Inflammatory macrophage (primary cell): ENCODE measurements around the gene FRYL.
A peak's percentile ranks its signal among the peaks of the same experiment; 100 is the strongest.

Experiments
- DNase-seq, 2 donors: peaks; one replicate each; pipeline ENCODE4 v3.0.0-alpha.2; 2020 to 2022

The FRYL gene

GRCh38 chr4:48602763-48603162, 177.3 kb downstream of the FRYL start:
- no peak for DNase-seq

GRCh38 chr4:48602222-48602621, 177.9 kb downstream of the FRYL start:
- no peak for DNase-seq

GRCh38 chr4:48596336-48596735, 183.7 kb downstream of the FRYL start:
- no peak for DNase-seq

- no peak for DNase-seq
Observed at GRCh38 chr4:48594180-48594579, 185.9 kb downstream of the FRYL start.

GRCh38 chr4:48591372-48591771, 188.7 kb downstream of the FRYL start:
- DNase-seq: no peak

GRCh38 chr4:48590884-48591283, 189.2 kb downstream of the FRYL start:
- DNase-seq: no peak

- DNase-seq: peak; percentile 23 to 35
Observed at GRCh38 chr4:48589098-48589445, 191.0 kb downstream of the FRYL start.

- peak in 1 of 2 donors; percentile 33 for DNase-seq
Observed at GRCh38 chr4:48588230-48589097, 191.6 kb downstream of the FRYL start.

GRCh38 chr4:48585401-48585800, 194.7 kb downstream of the FRYL start:
- DNase-seq: no peak

GRCh38 chr4:48578132-48578968, 201.7 kb downstream of the FRYL start:
- peak; percentile 73 for DNase-seq

- no peak for DNase-seq
Observed at GRCh38 chr4:48575964-48576363, 204.1 kb downstream of the FRYL start.

GRCh38 chr4:48571471-48571870, 208.6 kb downstream of the FRYL start:
- DNase-seq: no peak

- DNase-seq: peak in 1 of 2 donors; percentile 7
Observed at GRCh38 chr4:48570646-48571220, 209.3 kb downstream of the FRYL start.

- no peak for DNase-seq
Observed at GRCh38 chr4:48566034-48566384, 214.1 kb downstream of the FRYL start.

- DNase-seq: no peak
Observed at GRCh38 chr4:48565362-48566033, 214.6 kb downstream of the FRYL start.

GRCh38 chr4:48564151-48564550, 215.9 kb downstream of the FRYL start:
- DNase-seq: no peak

GRCh38 chr4:48558819-48559218, 221.3 kb downstream of the FRYL start:
- no peak for DNase-seq

- no peak for DNase-seq
Observed at GRCh38 chr4:48558026-48558425, 222.1 kb downstream of the FRYL start.

- DNase-seq: no peak
Observed at GRCh38 chr4:48557478-48557877, 222.6 kb downstream of the FRYL start.

GRCh38 chr4:48556268-48556667, 223.8 kb downstream of the FRYL start:
- no peak for DNase-seq

GRCh38 chr4:48554606-48555005, 225.5 kb downstream of the FRYL start:
- no peak for DNase-seq

- no peak for DNase-seq
Observed at GRCh38 chr4:48553720-48554119, 226.4 kb downstream of the FRYL start.

- DNase-seq: peak; percentile 6 to 28
Observed at GRCh38 chr4:48546336-48546735, 233.7 kb downstream of the FRYL start.
